Thyroid gland (tissue), 4 donors: Measurements from ENCODE around the gene CYBA. TPM values are rescaled to one million over a fixed set of nuclear protein-coding genes. Genes with fewer than 3 reads are reported as not detected.

ENCODE experiments used
- DNase-seq, 2 donors: peaks; one replicate each; pipeline ENCODE4 v3.0.0-alpha.2; 2019
- H3K27ac ChIP-seq, 3 donors: fragments of 200-600 bp; sonication (generic); 1 replicate in 2 of 3; 2 replicates in 1 of 3; pipeline ENCODE4 v1.5.1; 2016 to 2019; ENCODE audit warnings: mild to moderate bottlenecking in 1 of 3, moderate library complexity in 1 of 3
- H3K27me3 ChIP-seq: fragments of 200-600 bp; sonication (generic); one replicate; pipeline ENCODE4 v1.5.1; 2019
- H3K36me3 ChIP-seq, 2 donors: fragments of 200-600 bp; sonication (generic); one replicate each; pipeline ENCODE4 v1.5.1; 2016 to 2019
- H3K4me1 ChIP-seq, 2 donors: fragments of 200-600 bp; sonication (generic); one replicate each; pipeline ENCODE4 v1.5.1; 2017 to 2019
- H3K4me3 ChIP-seq, 3 donors: fragments of 200-600 bp; sonication (generic); replicated peaks in 1 of 3; 1 replicate in 2 of 3; 2 replicates in 1 of 3; pipeline ENCODE4 v1.5.1; 2016; ENCODE audit warnings: mild to moderate bottlenecking in 1 of 3
- H3K9me3 ChIP-seq: fragments of 200-600 bp; sonication (generic); one replicate; pipeline ENCODE4 v1.5.1; 2017
- POLR2A ChIP-seq, 2 donors: fragments of 450-650 bp; IDR thresholded peaks; one replicate each; pipeline ENCODE4 v1.6.1; 2017; ENCODE audit warnings: antibody characterized with exemption in 2 of 2, mild to moderate bottlenecking in 2 of 2, moderate library complexity in 1 of 2
- WGBS, 2 donors: methylation state at CpG; one replicate each; pipeline ENCODE4 v1.1.5; 2017; 5-methylcytosine and 5-hydroxymethylcytosine counted together
- intact Hi-C: fragments of 100-400 bp; cut with DNase I; formaldehyde crosslinking; loops from one replicate; pipeline ENCODE4 v1.15.1; 2023
- total RNA-seq, 4 donors: library from RNA; depleted of rRNA; stranded (reverse); fragments of >200 nt; gene quantifications; one replicate each; pipeline ENCODE4 v1.2.3, GENCODE V29; 2016
- TF ChIP-seq, protein P1 (sequence below), 6 experiments: fragments of 200-600 bp in 3 of 6; fragments of 450-650 bp in 3 of 6; sonication (generic) in 3 of 6; IDR thresholded peaks; one replicate each; pipeline ENCODE4 v1.5.1; 2016 to 2019; ENCODE audit warnings: antibody characterized with exemption in 6 of 6, mild to moderate bottlenecking in 2 of 6, inconsistent platforms in 1 of 6, moderate library complexity in 1 of 6

CYBA gene
- total RNA-seq, 4 donors from 2014 or later, result 199 to 475 (median 339) TPM

DNA sequence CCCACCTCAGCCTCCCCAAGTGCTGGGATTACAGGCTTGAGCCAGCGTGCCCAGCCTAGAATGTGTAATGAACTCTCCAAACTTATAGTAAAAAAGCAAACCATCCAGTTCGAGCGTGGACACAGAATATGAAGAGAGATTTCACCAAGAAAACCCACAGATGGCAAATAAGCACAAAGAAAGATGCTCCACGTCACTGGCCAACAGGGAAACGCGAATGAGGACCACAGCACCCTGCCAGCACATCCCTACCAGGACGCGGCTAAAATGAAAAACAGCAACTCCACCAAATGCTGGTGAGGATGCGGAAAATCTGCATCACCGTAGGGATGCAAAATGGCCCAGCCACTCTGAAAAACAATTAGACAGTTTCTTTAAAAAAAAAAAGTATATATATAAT, 10.6 kb upstream of the CYBA start:
- Histone ChIP-seq H3K27me3 (no peaks in the 10 kb centered on the region), H3K4me3 (no peak overlapping the region), H3K4me1 (peaks cover 5 to 10% of the 10 kb centered on the region in 2 donors), H3K27ac (no peak overlapping the region), H3K9me3 (no peaks in the 10 kb centered on the region), H3K36me3 (no peaks in the 10 kb centered on the region)
- 87 to 90% methylated on average over 10 of the region's 10 CpGs for WGBS, 2 donors
- DNase-seq, result no peak
- no peak for TF ChIP-seq POLR2A (IDR thresholded peaks at IDR 0.05)
- TF ChIP-seq, protein P1, sequence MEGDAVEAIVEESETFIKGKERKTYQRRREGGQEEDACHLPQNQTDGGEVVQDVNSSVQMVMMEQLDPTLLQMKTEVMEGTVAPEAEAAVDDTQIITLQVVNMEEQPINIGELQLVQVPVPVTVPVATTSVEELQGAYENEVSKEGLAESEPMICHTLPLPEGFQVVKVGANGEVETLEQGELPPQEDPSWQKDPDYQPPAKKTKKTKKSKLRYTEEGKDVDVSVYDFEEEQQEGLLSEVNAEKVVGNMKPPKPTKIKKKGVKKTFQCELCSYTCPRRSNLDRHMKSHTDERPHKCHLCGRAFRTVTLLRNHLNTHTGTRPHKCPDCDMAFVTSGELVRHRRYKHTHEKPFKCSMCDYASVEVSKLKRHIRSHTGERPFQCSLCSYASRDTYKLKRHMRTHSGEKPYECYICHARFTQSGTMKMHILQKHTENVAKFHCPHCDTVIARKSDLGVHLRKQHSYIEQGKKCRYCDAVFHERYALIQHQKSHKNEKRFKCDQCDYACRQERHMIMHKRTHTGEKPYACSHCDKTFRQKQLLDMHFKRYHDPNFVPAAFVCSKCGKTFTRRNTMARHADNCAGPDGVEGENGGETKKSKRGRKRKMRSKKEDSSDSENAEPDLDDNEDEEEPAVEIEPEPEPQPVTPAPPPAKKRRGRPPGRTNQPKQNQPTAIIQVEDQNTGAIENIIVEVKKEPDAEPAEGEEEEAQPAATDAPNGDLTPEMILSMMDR (IDR thresholded peaks at IDR 0.05), result no peak
- intact Hi-C loops, result no loop called here

- intact Hi-C loops, result loop anchor here (10.0 kb wide), 2 partner anchors 84 to 214 kb away; partner anchors contain the start of gene ZC3H18
- H3K4me3 ChIP-seq, result no peak overlapping the region
- no peaks in the 10 kb centered on the region for H3K27me3 ChIP-seq
- H3K4me1 ChIP-seq, result peaks cover 5 to 10% of the 10 kb centered on the region in 2 donors
- H3K27ac ChIP-seq, result no peak overlapping the region
- no peaks in the 10 kb centered on the region for H3K36me3 ChIP-seq
- H3K9me3 ChIP-seq, result no peaks in the 10 kb centered on the region
- TF ChIP-seq, protein P1 (IDR thresholded peaks at IDR 0.05), result no peak
- TF ChIP-seq POLR2A (IDR thresholded peaks at IDR 0.05), result no peak
- no peak for DNase-seq
- 93 to 94% methylated on average over 23 to 25 of the region's 25 CpGs for WGBS, 2 donors
These were observed 8.3 kb upstream of the CYBA start for GRCh38 chr16:88659160-88659559.

DNA sequence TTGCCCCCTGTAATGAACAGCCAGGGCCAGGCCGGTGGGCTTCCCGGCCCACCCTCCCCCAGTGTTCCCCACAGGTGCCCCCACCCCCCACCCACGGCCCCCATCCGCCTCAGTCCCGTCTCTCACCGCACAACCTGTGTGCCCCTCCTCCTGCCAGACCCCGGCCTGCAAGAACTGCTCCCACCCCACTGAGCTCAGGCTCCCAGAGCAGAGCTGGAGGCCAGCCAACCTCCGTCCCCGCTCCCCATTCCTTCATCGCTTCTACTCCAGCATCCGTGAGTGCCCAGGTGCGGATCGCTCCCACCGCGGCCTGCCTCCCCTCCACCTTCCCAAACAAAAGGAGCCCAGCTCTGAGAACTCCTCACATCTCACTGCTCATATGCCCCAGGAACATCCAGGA, 7.9 kb upstream of the CYBA start:
- Histone ChIP-seq H3K36me3 (no peaks in the 10 kb centered on the region), H3K27ac (no peak overlapping the region), H3K4me3 (no peak overlapping the region), H3K9me3 (no peaks in the 10 kb centered on the region), H3K4me1 (peaks cover 5 to 6% of the 10 kb centered on the region in 2 donors), H3K27me3 (no peaks in the 10 kb centered on the region)
- 88 to 89% methylated on average over 12 to 13 of the region's 15 CpGs for WGBS, 2 donors
- TF ChIP-seq, protein P1 (IDR thresholded peaks at IDR 0.05), result no peak
- TF ChIP-seq POLR2A (IDR thresholded peaks at IDR 0.05), result no peak
- intact Hi-C loops, result loop anchor here (10.0 kb wide), 2 partner anchors 84 to 214 kb away; partner anchors contain the start of gene ZC3H18
- no peak for DNase-seq

- no peaks in the 10 kb centered on the region for H3K9me3 ChIP-seq
- no peaks in the 10 kb centered on the region for H3K36me3 ChIP-seq
- no peak overlapping the region for H3K4me3 ChIP-seq
- no peaks in the 10 kb centered on the region for H3K27me3 ChIP-seq
- no peak overlapping the region for H3K27ac ChIP-seq
- intact Hi-C loops, result loop anchor here (10.0 kb wide), 2 partner anchors 83 to 213 kb away; partner anchors contain the start of gene ZC3H18
- peaks cover 4 to 5% of the 10 kb centered on the region in 2 donors for H3K4me1 ChIP-seq
- DNase-seq, result no peak
- 94 to 95% methylated on average over 3 to 19 of the region's 19 CpGs for WGBS, 2 donors
- TF ChIP-seq, protein P1 (IDR thresholded peaks at IDR 0.05), result no peak
- TF ChIP-seq POLR2A (IDR thresholded peaks at IDR 0.05), result no peak
These were observed 6.5 kb upstream of the CYBA start for GRCh38 chr16:88657371-88657770.

DNA sequence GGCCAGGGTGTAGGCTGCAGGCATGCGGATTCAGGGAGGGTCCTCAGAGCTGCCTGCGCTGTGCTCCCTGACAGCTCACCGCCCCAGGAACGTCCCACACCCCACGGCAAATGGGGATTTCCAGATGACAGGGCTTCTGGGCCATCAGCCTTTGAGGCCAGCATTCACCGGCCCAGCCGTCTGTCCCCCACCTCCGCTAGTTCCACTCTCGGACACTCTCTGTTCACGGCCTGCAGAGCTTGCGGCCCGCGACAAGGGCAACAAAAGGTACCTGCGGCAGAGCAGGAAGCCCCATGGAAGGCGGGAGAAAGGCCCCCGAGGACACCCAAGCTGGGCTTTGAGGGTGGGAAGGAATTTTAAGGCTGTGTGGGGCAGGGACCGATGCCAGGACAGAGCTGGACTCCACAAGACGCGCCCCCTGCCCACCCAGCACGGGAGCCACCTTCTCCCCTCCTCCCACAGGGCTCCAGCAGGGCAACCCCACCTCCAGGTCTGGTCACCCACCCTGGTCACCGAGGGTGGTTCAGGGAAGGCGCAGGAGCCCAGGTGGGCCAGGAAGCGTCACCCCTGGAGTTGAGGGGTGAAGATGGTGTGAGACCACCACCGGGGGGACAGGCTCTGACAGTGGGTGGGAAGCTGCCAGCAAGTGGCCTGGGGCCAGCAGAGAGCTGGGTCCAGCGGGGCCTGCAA, 5.6 kb upstream of the CYBA start:
- Histone ChIP-seq H3K4me3 (no peak overlapping the region), H3K4me1 (peaks cover 4 to 8% of the 10 kb centered on the region in 2 donors), H3K9me3 (no peaks in the 10 kb centered on the region), H3K36me3 (no peaks in the 10 kb centered on the region), H3K27ac (no peak overlapping the region), H3K27me3 (no peaks in the 10 kb centered on the region)
- no peak for TF ChIP-seq POLR2A (IDR thresholded peaks at IDR 0.05)
- TF ChIP-seq, protein P1 (IDR thresholded peaks at IDR 0.05), result no peak
- intact Hi-C loops, result loop anchor here (10.0 kb wide), 2 partner anchors 82 to 212 kb away; partner anchors contain the start of gene ZC3H18
- 78 to 87% methylated on average over 14 to 23 of the region's 25 CpGs for WGBS, 2 donors
- no peak for DNase-seq
